ENCODE measurements around the gene TFG.

Gene TFG

GRCh38 chr3:100777271-100777670 lies 68.0 kb downstream of the TFG start:
- DNase-seq (ENCODE audit: low spot score): no peak
- no peak for TF ChIP-seq CTCF (IDR thresholded peaks at IDR 0.05; ENCODE audit: poor library complexity, severe bottlenecking)
- peak; percentile 51; the same call in 1 of the 3 replicates for ATAC-seq (ENCODE audit: low read depth)
- peaks cover 2% of the 10 kb centered on the region for H3K4me1 ChIP-seq (ENCODE audit: insufficient read depth, poor library complexity, severe bottlenecking)
- H3K27ac ChIP-seq (ENCODE audit: poor library complexity, severe bottlenecking): no peak overlapping the region
- no peaks in the 10 kb centered on the region for H3K9me3 ChIP-seq (ENCODE audit: severe bottlenecking)
- no peak overlapping the region for H3K4me3 ChIP-seq (ENCODE audit: severe bottlenecking)
- H3K27me3 ChIP-seq (ENCODE audit: insufficient read depth, poor library complexity, severe bottlenecking): no peaks in the 10 kb centered on the region
- H3K36me3 ChIP-seq (ENCODE audit: low read depth): no peaks in the 10 kb centered on the region

- Histone ChIP-seq H3K36me3 (ENCODE audit: low read depth) (no peaks in the 10 kb centered on the region), H3K9me3 (ENCODE audit: severe bottlenecking) (no peaks in the 10 kb centered on the region), H3K4me1 (ENCODE audit: insufficient read depth, poor library complexity, severe bottlenecking) (peaks cover 2% of the 10 kb centered on the region), H3K27me3 (ENCODE audit: insufficient read depth, poor library complexity, severe bottlenecking) (no peaks in the 10 kb centered on the region), H3K4me3 (ENCODE audit: severe bottlenecking) (no peak overlapping the region), H3K27ac (ENCODE audit: poor library complexity, severe bottlenecking) (no peak overlapping the region)
- TF ChIP-seq CTCF (IDR thresholded peaks at IDR 0.05; ENCODE audit: poor library complexity, severe bottlenecking): no peak
- ATAC-seq (ENCODE audit: low read depth): no peak
- no peak for DNase-seq (ENCODE audit: low spot score)
Measured at GRCh38 chr3:100779480-100779879, 70.2 kb downstream of the TFG start.

DNA sequence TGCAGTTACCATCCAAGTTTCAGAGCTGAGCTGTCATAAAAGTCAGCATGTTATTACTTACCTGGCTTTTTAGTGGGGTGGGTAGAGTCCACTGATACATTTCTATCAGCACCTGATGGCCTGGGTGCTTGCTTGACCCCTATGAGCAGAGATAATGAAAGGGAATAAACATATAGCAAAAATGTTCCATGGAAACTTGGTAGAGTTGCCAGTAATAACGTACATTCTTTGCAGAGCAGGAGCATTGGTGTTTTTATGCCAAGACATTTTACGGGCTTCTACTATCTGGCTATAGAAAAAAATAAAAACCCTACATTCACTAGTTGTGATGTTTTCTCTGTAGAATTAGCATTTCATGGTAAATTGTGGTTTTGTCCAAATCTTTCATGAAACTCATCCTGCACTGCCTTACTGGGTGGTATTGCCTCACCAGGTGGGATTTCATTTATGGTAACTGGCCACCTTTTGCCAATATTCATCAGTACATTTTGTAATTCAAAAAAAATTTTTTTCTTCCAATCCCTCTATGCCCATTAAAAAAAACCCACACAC lies 70.9 kb downstream of the TFG start:
- peaks cover 2% of the 10 kb centered on the region for H3K4me1 ChIP-seq (ENCODE audit: insufficient read depth, poor library complexity, severe bottlenecking)
- no peaks in the 10 kb centered on the region for H3K9me3 ChIP-seq (ENCODE audit: severe bottlenecking)
- no peaks in the 10 kb centered on the region for H3K36me3 ChIP-seq (ENCODE audit: low read depth)
- H3K27ac ChIP-seq (ENCODE audit: poor library complexity, severe bottlenecking): no peak overlapping the region
- H3K4me3 ChIP-seq (ENCODE audit: severe bottlenecking): no peak overlapping the region
- no peak for ATAC-seq (ENCODE audit: low read depth)
- DNase-seq (ENCODE audit: low spot score): no peak
- H3K27me3 ChIP-seq (ENCODE audit: insufficient read depth, poor library complexity, severe bottlenecking): no peaks in the 10 kb centered on the region
- no peak for TF ChIP-seq CTCF (IDR thresholded peaks at IDR 0.05; ENCODE audit: poor library complexity, severe bottlenecking)

GRCh38 chr3:100781301-100781700 lies 72.0 kb downstream of the TFG start:
- Histone ChIP-seq H3K4me1 (ENCODE audit: insufficient read depth, poor library complexity, severe bottlenecking) (peaks cover 2% of the 10 kb centered on the region), H3K4me3 (ENCODE audit: severe bottlenecking) (no peak overlapping the region), H3K27ac (ENCODE audit: poor library complexity, severe bottlenecking) (no peak overlapping the region), H3K36me3 (ENCODE audit: low read depth) (no peaks in the 10 kb centered on the region), H3K9me3 (ENCODE audit: severe bottlenecking) (no peaks in the 10 kb centered on the region), H3K27me3 (ENCODE audit: insufficient read depth, poor library complexity, severe bottlenecking) (no peaks in the 10 kb centered on the region)
- ATAC-seq (ENCODE audit: low read depth): peak; percentile 35; the same call in 1 of the 3 replicates
- no peak for DNase-seq (ENCODE audit: low spot score)
- TF ChIP-seq CTCF (IDR thresholded peaks at IDR 0.05; ENCODE audit: poor library complexity, severe bottlenecking): no peak

GRCh38 chr3:100782348-100782747 lies 73.1 kb downstream of the TFG start:
- DNase-seq (ENCODE audit: low spot score): no peak

More at GRCh38 chr3:100782348-100782747, 73.1 kb downstream of the TFG start:
- TF ChIP-seq CTCF (IDR thresholded peaks at IDR 0.05; ENCODE audit: poor library complexity, severe bottlenecking): no peak
- no peaks in the 10 kb centered on the region for H3K27me3 ChIP-seq (ENCODE audit: insufficient read depth, poor library complexity, severe bottlenecking)
- no peak overlapping the region for H3K27ac ChIP-seq (ENCODE audit: poor library complexity, severe bottlenecking)
- no peak for ATAC-seq (ENCODE audit: low read depth)
- no peaks in the 10 kb centered on the region for H3K9me3 ChIP-seq (ENCODE audit: severe bottlenecking)
- H3K36me3 ChIP-seq (ENCODE audit: low read depth): no peaks in the 10 kb centered on the region
- H3K4me3 ChIP-seq (ENCODE audit: severe bottlenecking): no peak overlapping the region
- H3K4me1 ChIP-seq (ENCODE audit: insufficient read depth, poor library complexity, severe bottlenecking): peaks cover 2% of the 10 kb centered on the region
